RWPE1 (cell line): ENCODE results near the gene SP3.

Source experiments
- CTCF ChIA-PET: fragments of 350-600 bp; sonication (Branson Sonifier 250); formaldehyde crosslinking; extraction: SDS; loops from one replicate; lab custom pipeline; 2021; lab: Yijun Ruan, JAX
- POLR2A ChIA-PET: fragments of 400-600 bp; formaldehyde crosslinking; extraction: SDS; loops from one replicate; lab custom pipeline; 2020; ENCODE audit warnings: antibody characterized with exemption; ENCODE audit not compliant: low non-redundant PET; lab: Yijun Ruan, JAX
- DNase-seq: peaks from one replicate; pipeline ENCODE4 v3.0.0; 2012; ENCODE audit warnings: low spot score
- H3K27ac ChIP-seq: fragments of 450-650 bp; 2 replicates; pipeline ENCODE4 v1.5.1; 2017
- TF ChIP-seq, protein P1 (sequence below): fragments of 450-650 bp; conservative IDR thresholded peaks from 2 replicates; pipeline ENCODE4 v1.5.1; 2017; ENCODE audit warnings: low read depth, mild to moderate bottlenecking

SP3 gene

DNA sequence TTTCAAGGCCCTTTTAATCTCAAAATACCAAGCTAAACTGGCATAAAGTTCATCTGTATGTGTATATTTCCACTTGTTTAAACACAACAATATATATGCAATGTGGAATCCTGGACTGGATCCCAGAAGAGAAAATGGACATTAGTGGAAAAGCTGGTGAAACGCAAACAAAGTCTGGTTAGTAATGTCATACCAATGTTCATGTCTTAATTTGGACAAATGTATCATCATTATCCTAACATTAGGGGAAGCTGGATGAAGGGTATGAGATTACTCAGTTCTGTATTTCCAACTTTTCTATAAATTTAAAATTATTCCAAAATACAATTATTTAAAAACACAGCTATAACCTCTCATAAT is 3.8 kb downstream of the SP3 start:
- ChIA-PET POLR2A (no interaction called here), CTCF (interaction anchor here (0.7 kb wide), 1 partner anchor 208 kb away, joined by 3 read pairs; no protein-coding TSS in a partner anchor)
- no peak for DNase-seq
- TF ChIP-seq, protein P1, sequence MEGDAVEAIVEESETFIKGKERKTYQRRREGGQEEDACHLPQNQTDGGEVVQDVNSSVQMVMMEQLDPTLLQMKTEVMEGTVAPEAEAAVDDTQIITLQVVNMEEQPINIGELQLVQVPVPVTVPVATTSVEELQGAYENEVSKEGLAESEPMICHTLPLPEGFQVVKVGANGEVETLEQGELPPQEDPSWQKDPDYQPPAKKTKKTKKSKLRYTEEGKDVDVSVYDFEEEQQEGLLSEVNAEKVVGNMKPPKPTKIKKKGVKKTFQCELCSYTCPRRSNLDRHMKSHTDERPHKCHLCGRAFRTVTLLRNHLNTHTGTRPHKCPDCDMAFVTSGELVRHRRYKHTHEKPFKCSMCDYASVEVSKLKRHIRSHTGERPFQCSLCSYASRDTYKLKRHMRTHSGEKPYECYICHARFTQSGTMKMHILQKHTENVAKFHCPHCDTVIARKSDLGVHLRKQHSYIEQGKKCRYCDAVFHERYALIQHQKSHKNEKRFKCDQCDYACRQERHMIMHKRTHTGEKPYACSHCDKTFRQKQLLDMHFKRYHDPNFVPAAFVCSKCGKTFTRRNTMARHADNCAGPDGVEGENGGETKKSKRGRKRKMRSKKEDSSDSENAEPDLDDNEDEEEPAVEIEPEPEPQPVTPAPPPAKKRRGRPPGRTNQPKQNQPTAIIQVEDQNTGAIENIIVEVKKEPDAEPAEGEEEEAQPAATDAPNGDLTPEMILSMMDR: no peak
- H3K27ac ChIP-seq: no peak overlapping the region

DNA sequence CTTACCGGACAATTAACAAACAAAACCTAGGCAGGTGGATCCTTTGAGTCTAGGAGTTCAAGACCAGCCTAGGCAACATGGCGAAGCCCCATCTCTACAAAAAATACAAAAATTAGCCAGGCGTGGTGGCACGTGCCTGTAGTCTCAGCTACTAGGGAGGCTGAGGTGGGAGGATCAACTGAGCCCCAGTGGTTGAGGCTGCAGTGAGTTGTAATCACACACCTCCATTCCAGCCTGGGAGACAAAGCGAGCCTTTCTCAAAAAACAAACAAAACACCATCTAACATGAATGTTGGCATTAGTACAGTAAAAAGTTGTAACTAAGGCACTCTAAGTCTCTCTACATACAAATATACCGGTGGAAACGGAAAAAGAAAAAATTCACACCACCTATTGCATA is 5.3 kb downstream of the SP3 start:
- no peak for DNase-seq
- no peak overlapping the region for H3K27ac ChIP-seq
- ChIA-PET CTCF (interaction anchor here (0.6 to 0.7 kb wide), 2 partner anchors 75 to 544 kb away, joined by 3 read pairs; no protein-coding TSS in a partner anchor), POLR2A (interaction anchor here (0.7 kb wide), 1 partner anchor 43 kb away, joined by 3 read pairs; no protein-coding TSS in a partner anchor)
- TF ChIP-seq, protein P1: no peak

DNA sequence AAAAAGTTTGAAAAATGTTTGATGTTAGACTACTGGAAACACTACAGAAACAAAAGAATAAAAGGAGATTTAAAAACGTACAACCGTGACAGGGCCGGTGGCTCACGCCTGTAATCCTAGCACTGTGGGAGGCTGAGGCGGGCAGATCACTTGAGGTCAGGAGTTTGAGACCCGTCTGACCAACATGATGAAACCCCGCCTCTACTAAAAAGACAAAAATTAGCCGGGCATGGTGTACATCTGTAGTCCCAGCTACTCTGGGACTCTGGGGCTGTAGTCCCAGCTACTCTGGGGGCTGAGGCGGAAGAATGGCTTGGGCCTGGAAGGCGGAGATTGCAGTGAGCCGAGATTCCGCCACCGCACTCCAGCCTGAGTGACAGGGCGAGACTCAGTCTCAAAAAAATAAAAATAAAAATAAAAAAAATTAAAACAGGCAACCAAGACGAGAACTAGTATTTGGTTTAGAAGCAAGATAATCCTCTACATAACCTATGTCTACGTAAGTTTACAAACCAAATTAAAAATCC is 5.8 kb downstream of the SP3 start:
- POLR2A ChIA-PET: no interaction called here
- TF ChIP-seq, protein P1: no peak
- CTCF ChIA-PET: no interaction called here
- H3K27ac ChIP-seq: no peak overlapping the region
- no peak for DNase-seq

DNA sequence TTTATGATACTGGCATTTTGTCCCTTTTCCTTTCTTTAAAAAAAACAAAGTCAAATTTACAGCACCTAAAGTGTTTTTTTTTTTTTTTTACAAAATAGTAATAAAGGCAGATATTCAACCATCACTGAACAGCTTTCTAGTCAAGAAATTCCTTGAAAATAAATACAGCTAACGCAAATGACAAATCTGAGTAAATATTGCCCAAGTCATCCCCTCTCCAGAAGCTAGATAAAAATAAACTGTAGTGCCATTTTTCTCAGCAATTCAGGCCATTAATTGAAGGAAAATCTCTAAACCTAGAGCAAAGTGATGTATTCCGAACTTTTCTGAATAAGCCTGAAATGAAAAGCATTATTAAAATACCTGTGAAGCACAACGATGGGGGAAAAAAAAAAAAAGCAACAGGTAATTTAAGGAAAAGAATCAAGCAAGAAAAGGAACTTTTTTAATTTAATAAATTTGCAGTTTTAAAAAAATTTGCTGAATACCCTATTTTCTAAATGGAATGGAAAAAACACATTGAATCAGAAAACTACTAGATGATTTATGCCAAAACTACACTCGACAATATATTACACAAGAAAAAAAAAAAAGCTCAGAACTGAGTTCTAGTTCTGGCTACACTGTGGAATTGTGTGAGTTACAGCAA is 6.9 kb downstream of the SP3 start:
- POLR2A ChIA-PET: no interaction called here
- DNase-seq: no peak
- CTCF ChIA-PET: interaction anchor here (0.7 kb wide), 2 partner anchors 63 to 178 kb away, joined by 4 to 6 read pairs; no protein-coding TSS in a partner anchor
- TF ChIP-seq, protein P1: no peak
- H3K27ac ChIP-seq: no peak overlapping the region

DNA sequence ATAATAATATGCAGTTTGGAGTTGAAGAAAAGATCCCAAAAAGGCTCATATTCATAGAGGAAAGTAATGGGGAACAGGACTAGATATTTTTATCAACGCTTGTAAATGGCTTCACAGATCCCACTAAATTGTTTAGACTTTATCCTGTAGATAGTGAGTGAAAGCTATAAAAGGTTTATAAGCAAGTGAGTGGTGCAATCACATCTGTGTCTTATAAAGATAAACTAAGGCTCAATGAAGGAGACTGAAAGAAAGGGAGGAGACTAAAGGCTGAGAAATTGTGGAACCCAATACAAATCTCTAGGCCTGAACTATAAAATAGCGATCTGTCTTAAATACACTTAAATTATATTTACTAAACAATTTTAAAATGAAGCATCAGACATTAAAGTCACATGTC is 7.7 kb downstream of the SP3 start:
- no peak overlapping the region for H3K27ac ChIP-seq
- DNase-seq: no peak
- TF ChIP-seq, protein P1: no peak
- CTCF ChIA-PET: no interaction called here
- POLR2A ChIA-PET: no interaction called here

DNA sequence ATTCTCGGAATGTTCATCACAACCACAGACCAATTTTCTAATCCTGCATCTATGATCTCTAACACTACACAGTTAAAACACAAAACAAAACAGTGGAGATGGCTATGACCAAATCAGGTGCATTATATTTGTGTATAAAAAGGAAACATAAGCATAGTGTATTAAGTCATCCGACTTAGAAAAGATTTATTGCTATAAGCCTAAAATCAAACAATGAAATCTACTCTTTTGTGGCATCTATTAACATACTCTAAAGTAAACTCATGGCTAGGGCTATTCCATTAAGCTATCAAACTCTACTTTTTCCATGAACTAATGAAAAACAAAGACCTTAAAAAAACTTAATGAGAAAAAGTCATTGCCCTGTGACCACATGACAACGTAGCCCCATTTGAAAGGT is 8.7 kb downstream of the SP3 start:
- POLR2A ChIA-PET: no interaction called here
- TF ChIP-seq, protein P1: no peak
- CTCF ChIA-PET: interaction anchor here (0.6 kb wide), 1 partner anchor 162 kb away, joined by 3 read pairs; no protein-coding TSS in a partner anchor
- no peak overlapping the region for H3K27ac ChIP-seq
- no peak for DNase-seq
